ENCODE results near the gene MFSD6. TPM values are rescaled to one million over a fixed set of nuclear protein-coding genes. Genes with fewer than 3 reads are reported as not detected.

MFSD6 gene
- polyA plus RNA-seq, 2 of the 4 experiments (the other 2 are of a cell fraction): 14.3 to 41.3 TPM

DNA sequence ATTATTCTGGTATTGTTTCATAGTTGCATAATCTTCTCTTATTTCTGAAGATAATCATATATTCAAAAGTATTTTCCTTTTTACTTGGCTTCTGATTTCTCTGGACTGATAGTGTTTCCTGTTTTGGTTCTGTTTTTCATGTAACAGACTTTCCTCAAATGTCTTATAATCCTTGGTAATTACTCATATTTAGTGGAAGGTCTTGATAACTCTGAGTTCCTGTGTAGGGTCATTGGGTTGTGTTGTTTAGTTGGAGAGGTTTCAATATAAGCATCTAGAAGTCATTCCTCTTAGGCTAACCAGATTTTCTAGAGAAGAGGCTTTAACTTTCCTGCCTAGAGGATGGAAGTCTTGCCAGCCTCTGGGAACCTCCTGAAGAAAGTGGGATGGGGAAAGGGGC lies 23.8 kb downstream of the MFSD6 start (continued):
- TF ChIP-seq FOXS1 (CRISPR knock-in tag; IDR thresholded peaks at IDR 0.05) (no peak), RNF2 (IDR thresholded peaks at IDR 0.05; ENCODE audit: borderline replicate concordance, low read depth) (no peak), MAFK (IDR thresholded peaks at IDR 0.05; ENCODE audit: partially characterized antibody) (no peak), JUN (IDR thresholded peaks at IDR 0.05) (no peak)

GRCh38 chr2:190432567-190433231 lies 24.5 kb downstream of the MFSD6 start:
- ChIA-PET POLR2A (no interaction called here), CTCF (interaction anchor here (0.7 kb wide), 1 partner anchor 694 kb away, joined by 3 read pairs; no protein-coding TSS in a partner anchor)
- H3K4me3 ChIP-seq: no peak overlapping the region
- WGBS (ENCODE audit: missing lambda C conversion rate): 70% methylated on average over 4 of the region's 5 CpGs
- TF ChIP-seq EP300 (IDR thresholded peaks at IDR 0.05) (no peak), HOXB13 (CRISPR knock-in tag; IDR thresholded peaks at IDR 0.05; ENCODE audit: low read depth) (no peak), RARB (CRISPR knock-in tag; IDR thresholded peaks at IDR 0.05) (no peak), EHMT2 (IDR thresholded peaks at IDR 0.05; ENCODE audit: low read depth) (no peak), RAD21 (conservative IDR thresholded peaks at IDR 0.05 in 1 of 2, IDR thresholded peaks at IDR 0.05 in 1 of 2) (no peak), JUNB (IDR thresholded peaks at IDR 0.05) (no peak), RFX5 (IDR thresholded peaks at IDR 0.05) (no peak), CBX2 (IDR thresholded peaks at IDR 0.05; ENCODE audit: borderline replicate concordance, low read depth) (no peak), SREBF2 (IDR thresholded peaks at IDR 0.05) (no peak), USF2 (IDR thresholded peaks at IDR 0.05) (no peak), POLR2A (IDR thresholded peaks at IDR 0.05; ENCODE audit: low read length) (no peak), NFE2L2 (conservative IDR thresholded peaks at IDR 0.05; ENCODE audit: low read length) (no peak), KDM5A (IDR thresholded peaks at IDR 0.05) (no peak), FOXS1 (CRISPR knock-in tag; IDR thresholded peaks at IDR 0.05) (no peak), HEYL (CRISPR knock-in tag; IDR thresholded peaks at IDR 0.05) (no peak), ZC3H11A (IDR thresholded peaks at IDR 0.05) (no peak), NR3C1 (IDR thresholded peaks at IDR 0.05) (no peak)
- TF ChIP-seq, protein P1, sequence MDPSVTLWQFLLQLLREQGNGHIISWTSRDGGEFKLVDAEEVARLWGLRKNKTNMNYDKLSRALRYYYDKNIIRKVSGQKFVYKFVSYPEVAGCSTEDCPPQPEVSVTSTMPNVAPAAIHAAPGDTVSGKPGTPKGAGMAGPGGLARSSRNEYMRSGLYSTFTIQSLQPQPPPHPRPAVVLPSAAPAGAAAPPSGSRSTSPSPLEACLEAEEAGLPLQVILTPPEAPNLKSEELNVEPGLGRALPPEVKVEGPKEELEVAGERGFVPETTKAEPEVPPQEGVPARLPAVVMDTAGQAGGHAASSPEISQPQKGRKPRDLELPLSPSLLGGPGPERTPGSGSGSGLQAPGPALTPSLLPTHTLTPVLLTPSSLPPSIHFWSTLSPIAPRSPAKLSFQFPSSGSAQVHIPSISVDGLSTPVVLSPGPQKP (IDR thresholded peaks at IDR 0.05; ENCODE audit: low read depth, low read length): no peak
- H3K4me1 ChIP-seq: no peaks in the 10 kb centered on the region
- H3K27ac ChIP-seq: no peak overlapping the region
- H3K9me3 ChIP-seq: no peaks in the 10 kb centered on the region
- ATAC-seq: no peak
- no peak overlapping the region for H3K4me2 ChIP-seq
- no peak for FAIRE-seq
- DNase-seq (ENCODE audit: low read depth in 1 of 2, low spot score in 1 of 2): no peak

GRCh38 chr2:190435031-190435670 lies 27.0 kb downstream of the MFSD6 start:
- POLR2A ChIA-PET: no interaction called here
- Histone ChIP-seq H3K4me2 (no peak overlapping the region), H3K9me3 (no peaks in the 10 kb centered on the region), H3K4me3 (no peak overlapping the region), H3K27ac (no peak overlapping the region), H3K4me1 (peaks cover 1% of the 10 kb centered on the region; the same call in 1 of the 3 replicates)
- ATAC-seq: no peak
- CTCF ChIA-PET: no interaction called here
- DNase-seq (ENCODE audit: low read depth in 1 of 2, low spot score in 1 of 2): no peak
- whole genome bisulfite sequencing (ENCODE audit: missing lambda C conversion rate): 87% methylated on average over 2 of the region's 2 CpGs
- FAIRE-seq: no peak
- TF ChIP-seq CBX8 (IDR thresholded peaks at IDR 0.05) (no peak), MAZ (IDR thresholded peaks at IDR 0.05; ENCODE audit: borderline replicate concordance, low read depth, low read length) (no peak), FOSL2 (IDR thresholded peaks at IDR 0.05) (no peak), FOSL2 (CRISPR knock-in tag; IDR thresholded peaks at IDR 0.05) (no peak), NFE2L2 (conservative IDR thresholded peaks at IDR 0.05; ENCODE audit: low read length) (no peak), SREBF2 (IDR thresholded peaks at IDR 0.05) (no peak), MAFK (IDR thresholded peaks at IDR 0.05; ENCODE audit: partially characterized antibody) (no peak), ZFP36 (IDR thresholded peaks at IDR 0.05; ENCODE audit: borderline replicate concordance, partially characterized antibody) (no peak), RAD21 (conservative IDR thresholded peaks at IDR 0.05 in 1 of 2, IDR thresholded peaks at IDR 0.05 in 1 of 2) (no peak), JUNB (IDR thresholded peaks at IDR 0.05) (no peak), TFCP2L1 (CRISPR knock-in tag; IDR thresholded peaks at IDR 0.05) (no peak), USF2 (IDR thresholded peaks at IDR 0.05) (no peak), NPAS2 (CRISPR knock-in tag; IDR thresholded peaks at IDR 0.05; ENCODE audit: borderline replicate concordance) (no peak), GATA3 (IDR thresholded peaks at IDR 0.05; ENCODE audit: borderline replicate concordance) (no peak), HDAC2 (IDR thresholded peaks at IDR 0.05) (no peak), RNF2 (IDR thresholded peaks at IDR 0.05; ENCODE audit: borderline replicate concordance, low read depth) (no peak), RCOR1 (IDR thresholded peaks at IDR 0.05; ENCODE audit: low read depth, low read length) (no peak)
- TF ChIP-seq, protein P2, sequence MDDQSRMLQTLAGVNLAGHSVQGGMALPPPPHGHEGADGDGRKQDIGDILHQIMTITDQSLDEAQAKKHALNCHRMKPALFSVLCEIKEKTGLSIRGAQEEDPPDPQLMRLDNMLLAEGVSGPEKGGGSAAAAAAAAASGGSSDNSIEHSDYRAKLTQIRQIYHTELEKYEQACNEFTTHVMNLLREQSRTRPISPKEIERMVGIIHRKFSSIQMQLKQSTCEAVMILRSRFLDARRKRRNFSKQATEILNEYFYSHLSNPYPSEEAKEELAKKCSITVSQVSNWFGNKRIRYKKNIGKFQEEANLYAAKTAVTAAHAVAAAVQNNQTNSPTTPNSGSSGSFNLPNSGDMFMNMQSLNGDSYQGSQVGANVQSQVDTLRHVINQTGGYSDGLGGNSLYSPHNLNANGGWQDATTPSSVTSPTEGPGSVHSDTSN (IDR thresholded peaks at IDR 0.05): no peak
- TF ChIP-seq, protein P3, sequence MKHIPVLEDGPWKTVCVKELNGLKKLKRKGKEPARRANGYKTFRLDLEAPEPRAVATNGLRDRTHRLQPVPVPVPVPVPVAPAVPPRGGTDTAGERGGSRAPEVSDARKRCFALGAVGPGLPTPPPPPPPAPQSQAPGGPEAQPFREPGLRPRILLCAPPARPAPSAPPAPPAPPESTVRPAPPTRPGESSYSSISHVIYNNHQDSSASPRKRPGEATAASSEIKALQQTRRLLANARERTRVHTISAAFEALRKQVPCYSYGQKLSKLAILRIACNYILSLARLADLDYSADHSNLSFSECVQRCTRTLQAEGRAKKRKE (CRISPR knock-in tag; IDR thresholded peaks at IDR 0.05; ENCODE audit: low read depth): no peak
